Upper lobe of left lung (tissue), 6 donors: ENCODE data around the gene ZNF513. TPM values are rescaled to one million over a fixed set of nuclear protein-coding genes. Genes with fewer than 3 reads are reported as not detected.

Experiments
- ATAC-seq, 2 donors: fragments of 200-7000 bp; cut with Tn5 transposase; one replicate each; pipeline ENCODE4 v1.9.1; 2022; ENCODE audit warnings: mild to moderate bottlenecking in 2 of 2, moderate library complexity in 2 of 2; ENCODE audit not compliant: low FRiP score in 2 of 2
- DNase-seq, 2 donors: peaks; one replicate each; pipeline ENCODE4 v3.0.0-alpha.2; 2019 to 2020
- H3K27ac ChIP-seq, 4 donors: fragments of 200-600 bp; sonication (generic); one replicate each; pipeline ENCODE4 v1.5.1; 2016 to 2019
- H3K27me3 ChIP-seq, 4 donors: fragments of 200-600 bp; sonication (generic); one replicate each; pipeline ENCODE4 v1.5.1; 2017 to 2019
- H3K36me3 ChIP-seq, 4 donors: fragments of 200-600 bp; sonication (generic); one replicate each; pipeline ENCODE4 v1.5.1; 2016 to 2019
- H3K4me1 ChIP-seq, 4 donors: fragments of 200-600 bp; sonication (generic); one replicate each; pipeline ENCODE4 v1.5.1; 2018 to 2019
- H3K4me3 ChIP-seq, 4 donors: fragments of 200-600 bp; sonication (generic); one replicate each; pipeline ENCODE4 v1.5.1; 2017 to 2019; ENCODE audit warnings: mild to moderate bottlenecking in 2 of 4, moderate library complexity in 1 of 4
- H3K9me3 ChIP-seq, 4 donors: fragments of 200-600 bp; sonication (generic); one replicate each; pipeline ENCODE4 v1.5.1; 2018 to 2019
- EP300 ChIP-seq, 4 donors: sonication (generic); formaldehyde crosslinking; IDR thresholded peaks; one replicate each; pipeline ENCODE4 v1.5.1; 2017; ENCODE audit warnings: antibody characterized with exemption in 4 of 4, control low read depth in 2 of 4
- POLR2A ChIP-seq, 4 donors: fragments of 450-650 bp; IDR thresholded peaks; one replicate each; pipeline ENCODE4 v1.5.1; 2016 to 2017; ENCODE audit warnings: antibody characterized with exemption in 4 of 4, mild to moderate bottlenecking in 2 of 4
- POLR2AphosphoS5 ChIP-seq, 2 donors: sonication (generic); formaldehyde crosslinking; IDR thresholded peaks; one replicate each; pipeline ENCODE4 v1.5.1; 2017; ENCODE audit warnings: antibody characterized with exemption in 2 of 2
- WGBS, 2 donors: methylation state at CpG; one replicate each; pipeline ENCODE4 v1.1.5; 2017 to 2018; 5-methylcytosine and 5-hydroxymethylcytosine counted together
- total RNA-seq, 6 donors: library from RNA; depleted of rRNA in 4 of 6; stranded (reverse); fragments of >200 nt in 4 of 6; gene quantifications; one replicate each; pipeline versions ENCODE4 v1.1.0 to v1.2.1, GENCODE V29; 2016 to 2021
- TF ChIP-seq, protein P1 (sequence below), 6 experiments: fragments of 450-650 bp in 4 of 6; fragments of 200-600 bp in 2 of 6; sonication (generic) in 2 of 6; IDR thresholded peaks; one replicate each; pipeline ENCODE4 v1.5.1; 2016 to 2019; ENCODE audit warnings: antibody characterized with exemption in 6 of 6
- donor health status: DM: no; HTN: no; CAD: no; lungs with moderate emphysema.
- donor health status: DM: no; HTN: yes; CAD: no; lungs with severe emphysema.

ZNF513 gene
- total RNA-seq, 6 donors from 2014 or later, result 9.3 to 31.4 (median 18.0) TPM

DNA sequence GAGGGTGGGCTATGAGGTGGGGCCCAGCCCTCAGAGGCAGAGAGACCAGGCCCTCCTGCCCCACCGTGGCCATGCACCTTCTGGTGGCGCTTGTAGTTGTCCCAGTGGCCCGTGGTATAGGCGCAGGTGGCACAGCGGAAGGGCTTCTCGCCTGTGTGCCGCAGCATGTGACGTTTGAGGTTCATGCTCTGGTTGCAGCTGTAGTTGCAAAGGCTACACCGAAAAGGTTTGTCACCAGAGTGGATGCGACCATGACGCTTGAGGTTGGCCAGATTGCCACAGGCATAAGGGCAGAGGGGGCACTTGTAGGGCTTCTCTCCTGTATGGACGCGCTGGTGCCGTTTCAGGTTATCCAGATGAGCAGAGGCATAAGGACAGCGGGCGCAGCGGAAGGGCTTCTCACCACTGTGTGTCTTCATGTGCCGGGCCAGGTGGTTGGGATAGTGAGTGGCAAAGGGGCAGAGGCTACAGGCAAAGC is 2.9 kb downstream of the ZNF513 start:
- Histone ChIP-seq H3K4me1 (peaks cover 17 to 45% (median 25%) of the 10 kb centered on the region in 4 donors), H3K27me3 (no peaks in the 10 kb centered on the region), H3K27ac (no peak overlapping the region), H3K36me3 (peaks cover 37 to 77% (median 59%) of the 10 kb centered on the region in 4 donors), H3K4me3 (no peak overlapping the region), H3K9me3 (no peaks in the 10 kb centered on the region)
- DNase-seq, result peak in 1 of 2 donors; percentile 61
- WGBS, 2 donors, result 90 to 92% methylated on average over 18 of the region's 18 CpGs
- no peak for ATAC-seq
- TF ChIP-seq EP300 (IDR thresholded peaks at IDR 0.05) (no peak), POLR2AphosphoS5 (IDR thresholded peaks at IDR 0.05) (no peak), POLR2A (IDR thresholded peaks at IDR 0.05) (no peak)
- TF ChIP-seq, protein P1, sequence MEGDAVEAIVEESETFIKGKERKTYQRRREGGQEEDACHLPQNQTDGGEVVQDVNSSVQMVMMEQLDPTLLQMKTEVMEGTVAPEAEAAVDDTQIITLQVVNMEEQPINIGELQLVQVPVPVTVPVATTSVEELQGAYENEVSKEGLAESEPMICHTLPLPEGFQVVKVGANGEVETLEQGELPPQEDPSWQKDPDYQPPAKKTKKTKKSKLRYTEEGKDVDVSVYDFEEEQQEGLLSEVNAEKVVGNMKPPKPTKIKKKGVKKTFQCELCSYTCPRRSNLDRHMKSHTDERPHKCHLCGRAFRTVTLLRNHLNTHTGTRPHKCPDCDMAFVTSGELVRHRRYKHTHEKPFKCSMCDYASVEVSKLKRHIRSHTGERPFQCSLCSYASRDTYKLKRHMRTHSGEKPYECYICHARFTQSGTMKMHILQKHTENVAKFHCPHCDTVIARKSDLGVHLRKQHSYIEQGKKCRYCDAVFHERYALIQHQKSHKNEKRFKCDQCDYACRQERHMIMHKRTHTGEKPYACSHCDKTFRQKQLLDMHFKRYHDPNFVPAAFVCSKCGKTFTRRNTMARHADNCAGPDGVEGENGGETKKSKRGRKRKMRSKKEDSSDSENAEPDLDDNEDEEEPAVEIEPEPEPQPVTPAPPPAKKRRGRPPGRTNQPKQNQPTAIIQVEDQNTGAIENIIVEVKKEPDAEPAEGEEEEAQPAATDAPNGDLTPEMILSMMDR (IDR thresholded peaks at IDR 0.05), result no peak

DNA sequence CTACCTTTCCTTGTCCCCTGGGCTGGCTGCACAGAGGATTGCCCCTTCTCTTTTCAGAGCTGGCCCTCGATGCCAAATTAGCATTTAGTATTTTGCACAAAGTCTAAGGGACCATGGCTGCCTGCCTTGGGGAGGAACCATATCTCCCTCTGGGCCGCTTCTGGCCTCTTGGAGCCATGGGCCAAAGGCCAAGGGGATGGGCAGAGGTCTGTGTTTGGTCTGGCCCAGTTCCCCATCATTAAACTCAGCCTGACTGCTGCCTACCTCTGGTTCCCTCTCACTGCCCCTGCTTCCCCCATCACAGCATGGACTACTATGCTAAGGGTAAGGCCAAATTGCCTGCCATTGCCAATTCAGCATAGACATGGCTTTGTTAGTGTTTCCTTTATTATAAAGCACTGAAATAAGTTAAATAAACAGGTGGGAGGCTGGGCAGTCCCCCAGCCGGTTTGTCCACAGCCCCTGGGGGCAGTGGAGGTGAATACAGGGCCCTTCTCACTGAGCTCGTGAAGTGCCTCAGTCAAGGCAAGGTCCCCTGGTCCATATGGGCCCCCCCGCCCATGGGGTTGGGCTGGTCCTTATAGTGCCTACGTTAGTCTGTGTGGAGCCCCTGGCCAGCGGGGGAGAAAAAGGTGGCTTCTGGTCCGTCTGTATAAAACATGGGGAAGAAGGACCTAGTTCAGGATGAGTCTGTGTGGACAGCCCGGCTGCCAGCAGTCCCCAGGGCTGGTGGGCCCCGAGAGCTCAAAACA is 3.5 kb downstream of the ZNF513 start:
- Histone ChIP-seq H3K4me3 (no peak overlapping the region), H3K36me3 (peaks cover 37 to 75% (median 59%) of the 10 kb centered on the region in 4 donors), H3K27ac (no peak overlapping the region), H3K4me1 (peaks cover 23 to 51% (median 31%) of the 10 kb centered on the region in 4 donors), H3K9me3 (no peaks in the 10 kb centered on the region), H3K27me3 (no peaks in the 10 kb centered on the region)
- no peak for ATAC-seq
- no peak for DNase-seq
- WGBS, 2 donors, result 66 to 75% methylated on average over 10 of the region's 10 CpGs
- TF ChIP-seq, protein P1 (IDR thresholded peaks at IDR 0.05), result no peak
- no peak for TF ChIP-seq POLR2AphosphoS5 (IDR thresholded peaks at IDR 0.05)
- no peak for TF ChIP-seq EP300 (IDR thresholded peaks at IDR 0.05)
- TF ChIP-seq POLR2A (IDR thresholded peaks at IDR 0.05), result no peak

DNA sequence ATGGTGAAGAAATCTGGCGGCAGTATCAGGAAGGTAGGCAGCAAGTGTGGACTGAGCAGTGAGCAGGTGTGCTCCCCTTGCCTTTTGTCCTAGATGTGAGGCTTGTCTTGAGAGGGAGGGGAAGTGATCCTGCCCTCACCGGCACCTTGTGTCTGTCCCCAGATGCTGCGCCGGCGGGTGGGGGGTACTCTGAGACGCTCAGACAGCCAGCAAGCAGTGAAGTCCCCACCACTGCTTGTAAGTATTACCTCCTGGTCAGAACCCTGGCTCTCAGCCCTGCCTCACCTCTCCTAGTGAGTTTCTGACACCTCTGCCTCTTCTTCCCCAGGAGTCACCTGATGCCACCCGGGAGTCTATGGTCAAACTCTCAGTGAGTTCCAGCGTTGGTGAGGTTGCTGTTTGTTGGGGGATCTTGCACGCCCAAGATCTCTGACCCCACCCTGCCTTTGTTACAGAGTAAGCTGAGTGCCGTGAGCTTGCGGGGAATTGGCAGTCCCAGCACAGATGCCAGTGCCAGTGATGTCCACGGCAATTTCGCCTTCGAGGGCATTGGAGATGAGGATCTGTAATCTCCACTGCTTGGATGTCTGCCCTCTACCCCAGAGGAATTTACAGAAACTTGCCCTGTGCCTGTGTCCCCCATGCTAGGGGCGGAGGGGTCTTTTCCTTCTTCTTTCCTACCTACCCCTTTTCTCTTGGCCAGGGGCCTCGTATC is 4.2 kb downstream of the ZNF513 start:
- H3K4me3 ChIP-seq, result no peak overlapping the region
- ATAC-seq (no peak), DNase-seq (peak in 1 of 2 donors; percentile 47)
- H3K27ac ChIP-seq, result no peak overlapping the region
- H3K27me3 ChIP-seq, result no peaks in the 10 kb centered on the region
- H3K4me1 ChIP-seq, result peaks cover 30 to 57% (median 36%) of the 10 kb centered on the region in 4 donors
- peaks cover 37 to 68% (median 59%) of the 10 kb centered on the region in 4 donors for H3K36me3 ChIP-seq
- no peaks in the 10 kb centered on the region for H3K9me3 ChIP-seq
- 83 to 91% methylated on average over 8 to 15 of the region's 16 CpGs for WGBS, 2 donors
- TF ChIP-seq EP300 (IDR thresholded peaks at IDR 0.05), result no peak

DNA sequence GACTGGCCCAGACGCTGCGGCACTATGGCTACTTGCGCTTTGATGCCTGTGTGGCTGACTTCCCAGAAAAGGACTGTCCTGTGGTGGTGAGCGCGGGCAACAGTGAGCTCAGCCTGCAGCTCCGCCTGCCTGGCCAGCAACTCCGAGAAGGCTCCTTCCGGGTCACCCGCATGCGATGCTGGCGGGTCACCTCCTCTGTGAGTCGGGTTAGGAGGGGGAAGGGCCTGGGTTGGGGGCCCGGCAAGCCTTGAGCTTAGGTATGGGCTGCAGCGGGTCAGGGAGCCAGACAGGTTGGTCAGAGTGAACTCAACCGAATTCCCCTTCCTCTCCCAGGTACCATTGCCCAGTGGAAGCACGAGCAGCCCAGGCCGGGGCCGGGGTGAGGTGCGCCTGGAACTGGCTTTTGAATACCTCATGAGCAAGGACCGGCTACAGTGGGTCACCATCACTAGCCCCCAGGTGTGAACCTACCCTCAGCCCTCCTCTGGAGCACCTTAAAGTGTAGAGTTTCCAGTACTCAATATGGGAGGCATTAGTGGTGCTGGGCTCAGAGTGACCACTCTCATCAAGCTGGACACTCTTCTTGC is 4.9 kb downstream of the ZNF513 start:
- WGBS, 2 donors, result 96 to 99% methylated on average over 6 to 20 of the region's 20 CpGs

More for the DNA sequence above, 4.9 kb downstream of the ZNF513 start:
- Histone ChIP-seq H3K4me1 (peaks cover 29 to 56% (median 36%) of the 10 kb centered on the region in 4 donors), H3K4me3 (no peak overlapping the region), H3K27ac (no peak overlapping the region), H3K27me3 (no peaks in the 10 kb centered on the region), H3K9me3 (no peaks in the 10 kb centered on the region), H3K36me3 (peaks cover 37 to 67% (median 59%) of the 10 kb centered on the region in 4 donors)
- ATAC-seq (no peak), DNase-seq (peak in 1 of 2 donors; percentile 72)
- TF ChIP-seq POLR2A (IDR thresholded peaks at IDR 0.05) (no peak), EP300 (IDR thresholded peaks at IDR 0.05) (no peak), POLR2AphosphoS5 (IDR thresholded peaks at IDR 0.05) (no peak)
- TF ChIP-seq, protein P1 (IDR thresholded peaks at IDR 0.05), result no peak
